Cerebellar cortex (tissue), 1 donor: Measurements from ENCODE around the gene ENKUR.
"Not testable (repeated sequence)": the region's sequence is repeated elsewhere in the genome, so short reads cannot be mapped to it uniquely, and the experiment has no call there.

Experiments used
- DNase-seq: peaks from one replicate; pipeline ENCODE4 v3.0.0-alpha.2; 2015; ENCODE audit warnings: low spot score

Gene ENKUR

DNA sequence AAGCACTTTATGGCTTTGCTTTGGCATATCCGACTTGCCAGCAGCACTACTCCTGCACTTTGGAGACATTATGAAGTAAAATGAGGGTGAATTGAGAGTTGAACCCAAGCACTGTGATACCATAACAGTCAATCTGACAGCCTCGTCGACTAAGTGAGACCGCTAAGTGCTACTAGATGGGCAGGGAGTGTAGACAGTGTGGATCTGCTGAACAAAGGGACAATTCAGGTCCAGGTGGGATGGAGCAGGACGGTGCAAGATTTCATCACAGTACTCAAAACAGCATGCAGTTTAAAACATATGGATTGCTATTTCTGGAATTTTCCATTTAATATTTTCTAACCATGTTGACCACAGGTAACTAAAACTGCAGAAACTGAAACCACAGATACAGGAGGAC lies 42.8 kb downstream of the ENKUR start:
- DNase-seq = no peak

DNA sequence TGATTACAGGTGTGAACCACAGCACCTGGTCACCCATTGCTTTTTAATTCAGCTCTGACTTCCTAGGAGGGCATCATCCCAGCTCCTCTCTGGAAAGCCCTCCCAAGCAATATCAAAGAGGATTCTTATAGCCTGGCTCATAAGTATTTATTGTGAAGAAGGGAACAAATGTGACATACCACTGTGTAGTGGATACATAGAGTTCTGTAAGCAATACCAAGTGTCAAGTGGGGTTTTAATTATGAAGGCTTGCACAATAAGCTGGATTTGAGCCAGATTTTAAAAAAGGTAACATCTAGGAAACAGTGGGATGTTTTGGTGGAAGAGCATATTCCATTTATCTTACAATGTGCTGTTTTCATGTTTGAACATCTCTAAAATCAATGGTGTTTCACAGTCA lies 44.6 kb downstream of the ENKUR start:
- no peak for DNase-seq

DNA sequence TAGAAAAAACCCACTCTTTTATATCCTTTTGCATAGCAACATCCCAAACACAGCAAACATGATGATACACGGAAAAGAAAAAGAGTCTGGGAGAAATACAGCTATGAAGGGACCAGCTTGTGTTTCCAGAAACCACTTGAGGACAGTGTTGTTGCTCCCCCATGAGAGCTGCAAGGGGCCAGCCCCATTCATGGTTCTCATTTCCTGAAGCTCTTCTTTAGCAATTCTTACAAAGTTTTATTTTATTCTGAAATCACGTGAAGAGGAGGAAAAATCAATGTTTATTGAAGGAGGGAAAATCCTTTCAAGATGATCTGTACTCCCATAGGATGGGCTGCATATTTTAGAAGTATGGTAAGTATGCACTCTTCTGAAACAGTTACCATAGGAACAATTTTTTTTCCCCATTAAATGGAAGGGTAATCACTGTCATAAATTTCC lies 46.1 kb downstream of the ENKUR start:
- no peak for DNase-seq

DNA sequence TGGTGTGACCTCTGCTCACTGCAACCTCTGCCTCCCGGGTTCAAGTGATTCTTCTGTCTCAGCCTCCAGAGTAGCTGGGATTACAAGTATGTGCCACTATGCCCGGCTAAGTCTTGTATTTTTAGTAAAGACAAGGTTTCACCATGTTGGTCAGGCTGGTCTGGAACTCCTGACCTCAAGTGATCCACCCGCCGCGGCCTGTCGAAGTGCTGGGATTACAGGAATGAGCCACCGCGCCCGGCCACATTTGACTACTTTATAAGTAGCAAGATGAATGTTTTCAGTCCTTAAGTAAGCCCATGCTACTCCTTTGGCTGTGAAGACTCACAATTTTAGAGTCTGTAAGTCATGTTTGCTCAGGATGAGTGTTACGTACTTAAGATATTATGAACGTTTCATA lies 47.0 kb downstream of the ENKUR start:
- DNase-seq = not testable (repeated sequence)

DNA sequence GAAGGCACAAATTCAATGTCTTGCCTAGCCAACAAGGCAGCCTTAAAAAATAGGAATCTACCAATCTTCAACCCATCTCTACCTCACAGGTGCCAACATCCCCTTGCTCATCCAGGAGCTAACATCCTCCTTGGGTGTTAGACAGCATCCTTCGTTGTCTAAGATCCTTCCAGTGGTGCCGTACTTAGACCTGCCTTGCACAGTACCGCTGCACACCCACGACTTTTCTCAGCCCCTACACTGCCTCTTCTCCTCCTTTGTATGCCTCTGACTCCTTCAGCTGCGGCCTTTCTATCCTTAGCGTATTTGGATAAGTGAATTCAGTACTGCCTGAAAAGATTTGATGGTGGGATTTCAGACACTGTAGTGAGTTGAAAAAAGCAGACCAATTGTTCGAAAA lies 47.6 kb downstream of the ENKUR start:
- DNase-seq = no peak

DNA sequence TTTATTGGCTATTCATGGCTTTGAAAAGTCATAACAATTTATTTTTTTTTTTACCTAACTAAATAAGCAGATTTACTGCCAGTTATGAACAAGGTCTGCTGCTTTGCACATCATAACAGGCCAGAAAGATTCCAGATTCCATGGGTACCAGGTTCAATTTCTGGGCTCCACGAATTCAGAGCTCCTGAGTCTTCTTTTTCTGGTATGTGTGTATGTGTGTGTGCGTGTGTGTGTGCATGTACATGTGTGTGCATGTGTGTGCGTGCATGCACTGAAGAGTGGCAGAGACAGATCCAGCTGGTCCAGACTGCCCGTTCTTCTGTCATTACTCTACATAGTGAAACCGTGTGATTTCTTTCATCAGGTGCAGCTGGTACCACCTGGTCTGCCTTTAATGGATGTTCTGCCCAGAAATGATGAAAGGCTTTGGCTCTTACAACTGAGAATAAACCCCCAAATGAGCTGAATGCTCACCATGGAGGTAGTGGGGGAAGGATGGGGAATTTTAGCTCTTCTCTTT lies 48.9 kb downstream of the ENKUR start:
- no peak for DNase-seq

DNA sequence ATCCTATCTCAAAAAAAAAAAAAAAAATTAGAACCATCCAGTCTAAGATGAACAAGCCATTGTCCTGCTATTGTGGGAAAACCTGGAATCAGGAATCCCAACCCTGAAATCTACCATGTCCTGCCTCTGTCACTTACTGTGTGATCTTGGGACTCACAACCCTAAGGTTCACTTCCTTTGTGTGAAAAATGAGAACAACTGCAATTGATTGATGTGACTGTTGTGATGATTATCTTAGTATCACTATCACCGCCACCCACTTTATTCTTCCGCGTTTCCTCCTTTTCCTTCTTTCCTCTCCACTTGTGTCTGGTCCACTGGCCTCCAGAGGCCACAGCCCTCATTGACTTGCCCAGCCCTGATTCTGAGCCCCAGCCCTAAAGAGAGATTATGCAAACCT lies 50.9 kb downstream of the ENKUR start:
- no peak for DNase-seq

DNA sequence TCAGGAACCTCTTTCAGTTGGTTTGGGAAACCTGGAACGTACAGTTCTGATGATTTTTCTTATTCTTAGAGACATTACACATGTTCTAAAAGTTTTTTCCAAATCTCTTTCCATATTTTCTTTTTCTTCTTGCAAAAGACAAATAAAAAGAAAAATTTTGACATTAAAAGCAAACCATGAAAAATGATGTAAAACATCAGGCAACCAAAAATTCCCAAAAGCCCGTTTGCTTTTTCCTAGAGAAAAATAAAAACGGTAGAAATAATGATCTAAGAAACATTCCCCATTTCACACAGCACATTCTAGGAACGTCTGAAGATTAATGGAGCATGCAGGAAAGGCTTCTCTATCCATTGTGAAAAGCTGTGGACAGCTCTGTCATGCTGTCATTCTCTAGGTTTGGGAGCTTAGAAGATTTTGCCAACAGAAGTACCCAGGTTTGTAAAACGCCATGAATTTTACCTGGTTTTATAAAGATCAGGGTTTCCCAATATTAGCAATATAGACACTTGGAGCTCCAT lies 52.4 kb downstream of the ENKUR start:
- no peak for DNase-seq

DNA sequence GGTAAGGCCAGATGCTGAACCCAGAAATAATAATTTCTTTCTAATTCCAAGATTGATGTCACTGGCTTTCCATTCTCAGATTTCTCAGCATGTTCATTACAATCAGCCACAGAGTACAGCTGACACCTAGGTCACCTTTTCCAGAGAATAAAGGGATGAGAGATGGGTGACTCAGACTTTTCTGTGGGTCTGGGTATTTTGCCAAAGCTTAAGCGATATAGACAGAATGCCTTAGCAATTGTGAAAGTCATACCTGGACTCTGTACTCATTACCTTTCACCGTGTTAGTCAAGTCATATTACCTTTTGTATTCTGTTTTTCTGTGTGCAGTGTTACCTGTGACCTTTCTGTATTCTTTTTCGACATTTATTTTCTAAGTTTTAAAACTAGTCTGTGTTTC lies 53.0 kb downstream of the ENKUR start:
- no peak for DNase-seq

DNA sequence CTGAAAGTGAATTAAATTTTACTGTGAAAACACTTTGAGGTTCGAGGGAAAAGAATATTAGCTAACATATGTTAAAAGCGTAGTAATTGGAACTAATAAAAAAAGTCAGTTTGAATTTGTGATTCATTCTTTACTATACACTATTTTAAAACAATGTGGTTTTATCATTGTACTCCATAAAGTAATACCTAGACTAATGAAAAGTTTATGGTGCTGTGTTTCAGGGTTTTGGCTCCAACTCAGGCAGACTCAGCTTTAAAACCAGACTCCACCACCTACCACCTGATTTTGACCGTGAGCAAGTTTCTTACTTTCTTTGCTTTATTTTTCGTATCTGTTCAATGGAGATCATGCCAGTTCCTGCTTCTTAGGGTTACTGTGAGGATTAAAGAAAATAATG lies 54.4 kb downstream of the ENKUR start:
- DNase-seq = no peak

DNA sequence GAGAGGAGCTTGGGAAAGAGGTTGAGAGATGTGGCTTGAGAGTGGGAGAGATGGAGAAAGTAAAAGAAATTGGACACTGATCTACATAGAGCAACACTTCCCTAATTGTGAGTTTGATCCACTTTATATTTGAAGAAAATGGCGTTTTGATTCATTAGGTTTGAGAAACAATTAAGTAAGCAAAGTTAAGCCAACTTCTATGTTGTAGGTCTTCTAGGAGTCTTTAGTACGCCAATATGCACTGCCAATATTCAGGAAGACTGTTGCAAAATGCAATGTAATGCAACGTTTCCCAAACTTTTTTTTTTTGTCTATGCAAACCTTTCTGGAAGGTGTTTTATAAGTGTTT lies 56.6 kb downstream of the ENKUR start:
- no peak for DNase-seq

DNA sequence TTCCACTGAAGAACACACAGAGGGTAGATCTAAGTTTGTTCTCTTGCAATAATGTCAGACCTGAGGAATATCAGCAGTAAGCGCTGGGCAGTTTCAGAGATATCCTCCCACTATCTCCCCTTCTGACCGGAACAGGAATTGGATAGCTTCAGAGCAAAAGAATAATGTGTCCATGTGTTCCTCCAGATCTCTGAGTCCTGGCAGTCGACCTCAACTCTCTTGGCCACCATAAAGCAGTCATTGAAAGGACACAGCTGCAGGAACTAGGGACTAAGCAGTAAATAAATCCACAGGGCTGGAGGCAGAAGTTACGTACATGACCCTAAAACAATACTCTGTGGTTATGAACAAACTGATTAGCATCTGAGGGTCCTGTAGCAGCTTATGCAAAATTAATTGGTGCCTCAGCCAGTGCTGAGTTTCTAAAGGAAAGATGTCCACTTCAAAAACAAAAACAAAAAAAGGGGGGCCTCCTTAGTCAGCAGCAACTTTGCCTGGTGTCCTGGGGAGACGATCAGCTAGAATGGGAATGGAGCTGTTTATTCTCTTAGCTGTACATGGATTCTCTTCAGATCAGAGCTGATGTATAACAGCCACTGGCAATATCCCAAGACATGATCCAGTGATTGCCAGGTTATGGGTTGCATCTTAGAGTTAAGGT lies 57.1 kb downstream of the ENKUR start:
- DNase-seq = no peak

DNA sequence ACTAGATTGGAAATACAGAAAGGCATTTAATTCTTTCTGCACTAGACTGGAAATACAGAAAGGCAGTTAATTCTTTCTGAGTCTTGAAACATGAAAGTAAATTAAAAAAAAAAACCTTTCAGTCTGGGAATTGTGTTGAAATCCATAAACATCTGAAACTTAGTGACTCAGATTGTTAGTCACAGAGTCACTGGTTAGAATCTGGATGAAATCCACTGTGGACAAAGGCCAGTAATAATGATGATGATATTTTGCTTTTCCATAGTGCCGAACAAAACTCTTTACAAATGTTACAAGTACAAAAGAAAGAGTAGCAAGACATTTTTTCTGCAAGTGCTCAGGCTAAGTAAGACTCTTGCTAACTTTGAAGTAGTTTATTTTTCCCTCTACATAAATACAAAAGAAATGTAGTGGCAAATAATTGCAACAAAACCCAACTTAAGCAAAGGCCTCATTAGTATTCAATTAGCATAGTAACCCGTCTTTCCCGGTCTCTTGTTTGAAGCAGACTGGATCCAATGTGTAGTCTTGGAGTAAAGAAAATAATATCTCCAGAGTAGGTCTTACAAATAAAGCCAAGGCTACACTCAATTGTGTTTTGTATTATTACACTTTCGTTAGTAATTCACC lies 57.8 kb downstream of the ENKUR start:
- DNase-seq = no peak

DNA sequence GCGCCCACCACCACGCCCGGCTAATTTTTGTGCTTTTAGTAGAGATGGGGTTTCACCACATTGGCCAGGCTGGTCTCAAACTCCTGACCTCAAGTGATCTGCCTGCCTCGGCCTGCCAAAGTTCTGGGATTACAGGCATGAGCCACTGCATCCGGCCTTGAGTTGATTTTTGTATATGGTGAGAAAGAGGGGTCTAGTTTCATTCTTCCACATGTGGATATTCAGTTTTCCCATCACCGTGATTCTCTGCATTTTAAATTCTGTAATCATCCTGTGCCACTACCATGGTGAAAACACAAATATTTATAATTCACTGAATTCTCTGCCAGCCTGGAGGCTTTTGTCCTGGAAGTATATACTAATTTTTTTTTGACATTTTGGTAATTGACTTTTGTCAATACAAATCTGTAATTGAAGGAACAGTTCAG lies 58.3 kb downstream of the ENKUR start:
- not testable (repeated sequence) for DNase-seq

DNA sequence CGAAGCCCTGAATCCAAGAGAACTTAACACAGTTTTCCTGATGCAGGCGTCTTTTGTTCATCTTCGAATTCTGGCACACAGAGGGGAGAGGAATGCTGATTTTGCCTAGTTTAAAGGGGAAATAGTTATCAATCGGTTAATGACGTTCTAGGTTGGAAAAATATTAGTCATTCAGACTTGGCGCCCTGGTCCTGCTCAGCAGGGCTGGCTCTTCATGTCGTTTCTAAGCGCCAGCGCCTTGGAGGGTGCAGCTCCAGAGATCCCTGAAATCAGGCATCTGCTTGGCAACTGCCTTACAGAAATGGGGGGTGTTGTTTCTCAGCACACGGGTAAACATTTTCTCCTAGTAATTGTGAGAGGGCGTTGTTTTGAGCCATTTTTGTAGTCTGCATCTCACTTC lies 62.3 kb downstream of the ENKUR start:
- DNase-seq = no peak

DNA sequence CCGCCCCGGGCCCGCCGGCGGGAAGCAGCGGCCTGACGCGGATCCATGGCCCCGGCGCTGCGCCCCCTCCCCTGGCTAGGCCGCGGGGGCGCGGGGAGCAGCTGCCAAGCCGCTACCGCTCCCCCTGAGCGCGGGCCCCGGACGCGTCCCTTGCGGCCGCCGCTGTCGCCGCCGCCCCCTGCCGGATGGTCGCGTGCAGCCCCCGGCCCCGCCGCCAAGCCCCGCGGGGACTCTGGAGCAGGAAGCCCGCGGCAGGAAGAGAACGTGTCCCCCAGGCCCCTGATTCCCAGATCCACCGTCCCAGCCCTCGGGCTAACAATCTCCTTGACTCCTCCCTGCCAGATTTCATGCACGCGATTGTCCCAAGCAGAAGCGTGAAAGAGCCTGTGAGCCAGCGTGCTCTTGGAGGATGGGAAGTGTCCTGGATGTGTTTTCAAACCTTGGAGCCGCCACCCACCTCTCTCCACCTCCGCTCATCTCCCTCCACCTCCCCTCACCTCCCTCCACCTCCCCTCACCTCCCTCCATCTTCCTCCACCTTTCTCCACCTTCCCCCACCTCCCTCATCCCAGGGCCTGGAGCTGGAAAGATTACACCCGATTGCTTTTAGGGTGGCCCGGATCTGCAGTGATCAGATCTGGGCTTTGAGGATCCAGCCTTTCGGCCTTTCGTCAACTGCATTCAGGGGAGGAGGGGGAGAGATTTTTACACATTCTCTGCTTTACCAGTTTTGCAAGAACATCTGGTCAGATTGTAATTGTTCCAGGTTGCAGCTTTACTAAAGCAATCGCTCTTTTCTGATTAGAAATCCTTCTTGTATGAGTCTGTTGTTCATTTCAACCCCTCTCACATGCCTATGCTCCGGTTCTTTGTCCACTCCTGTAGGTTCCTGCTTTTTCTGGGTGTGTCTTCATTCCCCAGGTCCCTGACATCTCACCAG lies 63.0 kb downstream of the ENKUR start:
- peak; percentile 56 for DNase-seq

DNA sequence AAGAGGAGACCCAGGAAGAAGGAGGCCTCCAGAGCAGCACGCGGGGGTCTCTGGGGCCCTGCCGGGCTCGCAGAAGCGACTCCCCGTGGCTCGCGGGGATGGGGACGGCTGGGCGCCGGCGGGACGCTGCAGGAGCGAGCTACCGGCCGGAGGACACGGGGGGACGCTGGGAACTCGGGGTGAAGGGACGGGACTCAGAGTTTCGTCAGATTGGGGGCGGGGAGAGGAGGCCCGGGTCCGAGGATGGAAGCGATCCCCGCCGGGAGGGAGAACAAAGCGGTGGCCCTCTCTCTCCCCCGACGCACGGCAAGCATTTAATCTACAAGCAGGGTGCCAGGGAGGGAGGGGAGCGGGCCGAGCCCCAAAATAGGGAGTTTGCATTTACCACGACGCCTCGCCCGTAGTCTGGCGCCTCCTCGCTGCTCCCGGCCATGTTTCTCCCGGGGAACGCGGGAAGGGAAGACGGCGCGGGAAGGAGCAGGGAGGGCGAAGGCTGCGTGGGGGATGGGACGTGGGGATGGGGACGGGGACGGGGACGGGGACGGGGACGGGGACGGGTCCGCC lies 63.7 kb downstream of the ENKUR start, which contains the start of gene PRTFDC1:
Gene PRTFDC1 (minus strand): TSS at position 464 of the 564 bp plus-strand sequence. CDS start 31 bp downstream, at position 433.
- peak; percentile 39 for DNase-seq

DNA sequence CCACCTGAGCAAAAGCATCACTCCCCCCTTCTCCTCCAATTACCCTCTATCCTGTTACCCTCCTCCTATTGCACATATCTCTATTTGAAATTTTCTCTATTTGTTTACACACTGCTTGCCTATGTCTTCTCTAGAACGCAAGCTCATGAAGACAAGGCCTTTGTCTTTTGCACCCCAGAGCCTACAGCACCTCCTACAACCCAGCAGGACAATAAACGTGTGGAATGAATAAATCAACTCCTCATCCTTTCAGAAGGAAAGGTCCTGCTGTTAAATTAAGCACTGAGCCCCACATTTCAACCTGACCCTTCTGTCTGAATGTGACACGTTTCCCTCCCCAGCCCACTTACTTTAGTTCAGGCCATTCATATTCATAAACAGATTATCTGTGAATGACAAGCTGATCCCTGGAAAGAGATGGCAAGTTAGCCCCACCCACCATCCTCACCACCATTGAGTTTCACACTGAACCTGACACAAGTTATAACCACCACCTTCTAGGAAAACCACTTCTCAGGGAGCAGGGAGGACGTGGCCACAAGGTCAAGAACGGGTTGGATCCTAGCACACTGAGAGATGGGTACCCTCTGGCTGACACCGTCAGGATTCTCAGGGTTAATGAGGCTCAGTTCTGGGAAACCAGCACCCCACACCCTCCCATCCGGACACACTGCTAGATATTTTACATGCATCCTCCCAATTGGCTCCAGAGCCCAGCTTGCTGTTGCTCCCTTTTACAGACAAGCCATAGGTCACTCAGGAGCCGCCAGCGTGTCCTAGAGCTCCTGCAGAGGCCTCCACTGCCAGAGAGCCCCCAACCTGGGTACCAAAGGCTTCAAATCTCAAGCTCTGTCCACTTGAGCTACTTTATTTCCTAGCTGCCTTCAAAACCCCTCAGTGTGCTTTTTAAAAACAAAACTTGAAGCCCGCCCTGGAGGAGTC lies 64.5 kb downstream of the ENKUR start:
- peak; percentile 65 for DNase-seq

DNA sequence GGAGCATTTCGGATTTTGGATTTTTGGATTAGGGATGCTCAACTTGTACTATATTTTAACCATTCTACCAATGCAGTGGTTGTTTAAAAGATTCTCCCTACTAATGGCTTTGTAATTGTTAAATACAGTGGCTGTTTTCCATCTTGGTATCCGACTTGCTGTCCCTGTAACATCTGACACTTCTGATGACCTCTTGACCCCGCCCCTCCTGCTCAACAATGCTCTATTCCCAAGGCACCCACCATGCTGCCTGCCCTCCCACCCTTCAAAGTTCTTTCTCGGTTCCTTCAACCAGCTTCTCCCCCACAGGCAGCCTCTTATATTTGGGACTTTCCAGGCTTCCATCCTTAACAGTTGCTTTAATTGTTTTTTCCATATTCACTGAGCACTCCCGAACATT lies 65.5 kb downstream of the ENKUR start:
- no peak for DNase-seq

DNA sequence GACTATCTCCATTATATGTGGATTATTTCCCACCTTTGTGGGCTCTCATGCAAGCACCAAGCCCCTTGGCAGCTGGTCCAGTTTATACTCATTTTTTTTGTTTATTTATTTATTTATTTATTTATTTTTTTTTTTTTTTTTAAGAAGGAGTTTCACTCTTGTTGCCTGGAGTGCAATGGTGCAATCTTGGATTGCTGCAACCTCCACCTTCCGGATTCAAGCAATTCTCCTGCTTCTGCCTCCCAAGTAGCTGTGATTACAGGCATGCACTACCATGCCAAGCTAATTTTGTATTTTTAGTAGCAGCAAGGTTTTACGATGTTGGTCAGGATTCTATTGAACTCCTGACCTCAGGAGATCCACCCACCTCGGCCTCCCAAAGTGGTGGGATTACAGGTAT lies 66.3 kb downstream of the ENKUR start:
- no peak for DNase-seq
